ENCODE data around the gene SOST.

GRCh38 chr17:43719578-43719977, 39.0 kb downstream of the SOST start:
- TF ChIP-seq POLR2A (IDR thresholded peaks at IDR 0.05) (no peak), EP300 (IDR thresholded peaks at IDR 0.05) (no peak), CTCF (IDR thresholded peaks at IDR 0.05) (no peak)
